GM19099 (cell line): ENCODE results near the gene INTS15.

Experiments
- POLR2A ChIP-seq: IDR thresholded peaks from 3 replicates; pipeline ENCODE4 v1.6.1; 2011; ENCODE audit warnings: low read depth; ENCODE audit not compliant: insufficient read length; ENCODE audit errors: extremely low read depth

The INTS15 gene

GRCh38 chr7:6589829-6590644, at the start of gene INTS15:
INTS15 (plus strand) TSS chr7:6590021; CDS start chr7:6590284, 263 bp downstream.
- peak; percentile 90 for TF ChIP-seq POLR2A

- no peak for TF ChIP-seq POLR2A
These were observed 47.5 kb upstream of the INTS15 start for GRCh38 chr7:6542368-6542767.

- no peak for TF ChIP-seq POLR2A
These were observed 44.3 kb upstream of the INTS15 start for GRCh38 chr7:6545398-6546126.

- no peak for TF ChIP-seq POLR2A
These were observed 43.1 kb upstream of the INTS15 start for GRCh38 chr7:6546498-6547251.

- TF ChIP-seq POLR2A = no peak
These were observed 42.4 kb upstream of the INTS15 start for GRCh38 chr7:6547400-6547799.

GRCh38 chr7:6551016-6551511, 38.8 kb upstream of the INTS15 start, which contains the start of gene GRID2IP:
GRID2IP (minus strand) TSS chr7:6551461; CDS start chr7:6551436, 25 bp downstream.
- TF ChIP-seq POLR2A = no peak

- no peak for TF ChIP-seq POLR2A
These were observed 36.3 kb upstream of the INTS15 start for GRCh38 chr7:6553448-6554044.

- no peak for TF ChIP-seq POLR2A
These were observed 35.0 kb upstream of the INTS15 start for GRCh38 chr7:6554848-6555247.

GRCh38 chr7:6556196-6556595, 33.6 kb upstream of the INTS15 start:
- TF ChIP-seq POLR2A = no peak

GRCh38 chr7:6558837-6559236, 31.0 kb upstream of the INTS15 start:
- TF ChIP-seq POLR2A = no peak

GRCh38 chr7:6559896-6560295, 29.9 kb upstream of the INTS15 start:
- no peak for TF ChIP-seq POLR2A

- no peak for TF ChIP-seq POLR2A
These were observed 27.7 kb upstream of the INTS15 start for GRCh38 chr7:6562106-6562505.

GRCh38 chr7:6563936-6564770, 25.7 kb upstream of the INTS15 start:
- TF ChIP-seq POLR2A = no peak

GRCh38 chr7:6565655-6566054, 24.2 kb upstream of the INTS15 start:
- TF ChIP-seq POLR2A = no peak
